WTC11 (cell line): ENCODE measurements around the gene PPP1CA. TPM values are rescaled to one million over a fixed set of nuclear protein-coding genes. Genes with fewer than 3 reads are reported as not detected.

ENCODE experiments used
- ATAC-seq: fragments of 200-7000 bp; cut with Tn5 transposase; 2 replicates; pipeline ENCODE4 v1.10.0; 2021; ENCODE audit warnings: mild to moderate bottlenecking, moderate library complexity
- CTCF ChIA-PET: fragments of 300-600 bp; sonication (Branson Sonifier 250); formaldehyde crosslinking; loops from one replicate; lab custom pipeline; 2021; ENCODE audit warnings: antibody characterized with exemption; lab: Charles Lee
- POLR2A ChIA-PET: fragments of 350-600 bp; sonication (Branson Sonifier 250); formaldehyde crosslinking; loops from one replicate; lab custom pipeline; 2021; ENCODE audit warnings: antibody characterized with exemption; lab: Charles Lee
- DNase-seq: peaks from one replicate; pipeline ENCODE4 v3.0.0; 2021; ENCODE audit warnings: low spot score
- H3K27ac Mint-ChIP-seq: 2 replicates; pipeline ENCODE4 v1.8.0; 2021; ENCODE audit warnings: mixed read lengths
- H3K27me3 Mint-ChIP-seq: 2 replicates; pipeline ENCODE4 v1.8.0; 2021; ENCODE audit warnings: low read depth, mild to moderate bottlenecking, moderate library complexity, mixed read lengths
- H3K36me3 Mint-ChIP-seq: 2 replicates; pipeline ENCODE4 v1.8.0; 2021; ENCODE audit warnings: mixed read lengths
- H3K4me1 Mint-ChIP-seq: 2 replicates; pipeline ENCODE4 v1.8.0; 2022; ENCODE audit warnings: mixed read lengths
- H3K4me3 Mint-ChIP-seq: 2 replicates; pipeline ENCODE4 v1.8.0; 2021; ENCODE audit warnings: mild to moderate bottlenecking, moderate library complexity, mixed read lengths
- H3K9me3 Mint-ChIP-seq: 2 replicates; pipeline ENCODE4 v1.8.0; 2021; ENCODE audit warnings: mixed read lengths
- ARID4B ChIP-seq: sonication (generic); formaldehyde crosslinking; IDR thresholded peaks from 2 replicates; pipeline ENCODE4 v1.8.0; 2023; ENCODE audit warnings: missing genetic modification reagents, mild to moderate bottlenecking, borderline replicate concordance
- ATF2 ChIP-seq: sonication (generic); formaldehyde crosslinking; IDR thresholded peaks from 2 replicates; pipeline ENCODE4 v1.8.1; 2022; ENCODE audit warnings: low read depth, missing genetic modification reagents, borderline replicate concordance
- ATF3 ChIP-seq: sonication (generic); formaldehyde crosslinking; conservative IDR thresholded peaks from 2 replicates; pipeline ENCODE4 v1.8.1; 2022; ENCODE audit warnings: mild to moderate bottlenecking, missing genetic modification reagents
- FOXP1 ChIP-seq: sonication (generic); formaldehyde crosslinking; IDR thresholded peaks from 2 replicates; pipeline ENCODE4 v1.8.0; 2022; ENCODE audit warnings: missing genetic modification reagents, mild to moderate bottlenecking, moderate library complexity, borderline replicate concordance
- FOXP4 ChIP-seq: sonication (generic); formaldehyde crosslinking; IDR thresholded peaks from 2 replicates; pipeline ENCODE4 v1.8.0; 2022; ENCODE audit warnings: mild to moderate bottlenecking, missing genetic modification reagents
- IRF1 ChIP-seq: sonication (generic); formaldehyde crosslinking; IDR thresholded peaks from 2 replicates; pipeline ENCODE4 v1.8.0; 2023; ENCODE audit warnings: missing genetic modification reagents
- KAT7 ChIP-seq: sonication (generic); formaldehyde crosslinking; IDR thresholded peaks from 2 replicates; pipeline ENCODE4 v1.8.1; 2023; ENCODE audit warnings: missing genetic modification reagents, mild to moderate bottlenecking, borderline replicate concordance
- MAX ChIP-seq: sonication (generic); formaldehyde crosslinking; IDR thresholded peaks from 2 replicates; pipeline ENCODE4 v1.8.0; 2022; ENCODE audit warnings: mild to moderate bottlenecking, missing genetic modification reagents
- NFATC4 ChIP-seq: fragments of 250-450 bp; sonication (Bioruptor Pico); IDR thresholded peaks from 2 replicates; pipeline ENCODE4 v1.9.0; 2021; ENCODE audit warnings: mild to moderate bottlenecking
- NFE2L1 ChIP-seq: sonication (generic); formaldehyde crosslinking; IDR thresholded peaks from 2 replicates; pipeline ENCODE4 v1.8.1; 2023; ENCODE audit warnings: missing genetic modification reagents
- OVOL2 ChIP-seq: fragments of 250-450 bp; sonication (Bioruptor Pico); IDR thresholded peaks from 2 replicates; pipeline ENCODE4 v1.9.0; 2021; ENCODE audit warnings: mild to moderate bottlenecking, borderline replicate concordance
- RELA ChIP-seq: sonication (generic); formaldehyde crosslinking; IDR thresholded peaks from 2 replicates; pipeline ENCODE4 v1.8.1; 2022; ENCODE audit warnings: missing genetic modification reagents, mild to moderate bottlenecking, borderline replicate concordance
- RORB ChIP-seq: fragments of 250-450 bp; sonication (Bioruptor Pico); IDR thresholded peaks from 2 replicates; pipeline ENCODE4 v1.9.0; 2021; ENCODE audit warnings: mild to moderate bottlenecking
- SOX15 ChIP-seq: fragments of 250-450 bp; sonication (Bioruptor Pico); IDR thresholded peaks from 2 replicates; pipeline ENCODE4 v1.9.0; 2021; ENCODE audit warnings: mild to moderate bottlenecking
- TCF7 ChIP-seq: sonication (generic); formaldehyde crosslinking; IDR thresholded peaks from 2 replicates; pipeline ENCODE4 v1.8.0; 2022; ENCODE audit warnings: mild to moderate bottlenecking, low read depth, missing genetic modification reagents, moderate library complexity
- USF2 ChIP-seq: sonication (generic); formaldehyde crosslinking; IDR thresholded peaks from 2 replicates; pipeline ENCODE4 v1.8.1; 2023; ENCODE audit warnings: mild to moderate bottlenecking, missing genetic modification reagents, moderate library complexity
- ZMAT4 ChIP-seq: fragments of 250-450 bp; sonication (Bioruptor Pico); IDR thresholded peaks from 2 replicates; pipeline ENCODE4 v1.9.0; 2021; ENCODE audit warnings: mild to moderate bottlenecking
- ZNF121 ChIP-seq: sonication (generic); formaldehyde crosslinking; IDR thresholded peaks from 2 replicates; pipeline ENCODE4 v1.8.0; 2023; ENCODE audit warnings: missing genetic modification reagents
- ZNF138 ChIP-seq: sonication (generic); formaldehyde crosslinking; conservative IDR thresholded peaks from 2 replicates; pipeline ENCODE4 v1.8.1; 2022; ENCODE audit warnings: mild to moderate bottlenecking, moderate library complexity, missing genetic modification reagents
- ZNF423 ChIP-seq: fragments of 250-450 bp; sonication (Bioruptor Pico); IDR thresholded peaks from 2 replicates; pipeline ENCODE4 v2.1.2; 2022; ENCODE audit warnings: mild to moderate bottlenecking, moderate library complexity
- ZSCAN18 ChIP-seq: fragments of 250-450 bp; sonication (Bioruptor Pico); IDR thresholded peaks from 2 replicates; pipeline ENCODE4 v2.1.2; 2022; ENCODE audit warnings: mild to moderate bottlenecking, moderate library complexity
- total RNA-seq: library from RNA; stranded (reverse); gene quantifications from 3 replicates; pipeline ENCODE4 v1.2.3, GENCODE V29; 2021

PPP1CA gene
- total RNA-seq, 1 experiment from 2014 or later = 220 TPM

- ChIA-PET POLR2A (no interaction called here), CTCF (interaction anchor here (1.0 to 1.5 kb wide), 4 partner anchors 12 to 59 kb away, joined by 3 to 5 read pairs (median 4); partner anchors contain the start of genes PPP1CA and RAD9A)
- Mint-ChIP-seq H3K4me1 (no peaks in the 10 kb centered on the region), H3K36me3 (no peaks in the 10 kb centered on the region), H3K27me3 (peaks cover 7% of the 10 kb centered on the region), H3K4me3 (no peak overlapping the region), H3K27ac (0 out of 2 replicates have a peak overlapping the region, but pooled peaks have one; percentile 14), H3K9me3 (no peaks in the 10 kb centered on the region)
- DNase-seq (no peak), ATAC-seq (no peak)
- no peak for TF ChIP-seq SOX15 (CRISPR knock-in tag)
- no peak for TF ChIP-seq TCF7 (CRISPR knock-in tag)
- TF ChIP-seq RELA (CRISPR knock-in tag) = no peak
- no peak for TF ChIP-seq FOXP1 (CRISPR knock-in tag)
- no peak for TF ChIP-seq RORB
- no peak for TF ChIP-seq ZNF138 (CRISPR knock-in tag)
- no peak for TF ChIP-seq ATF3 (CRISPR knock-in tag)
- no peak for TF ChIP-seq NFATC4 (CRISPR knock-in tag)
- no peak for TF ChIP-seq MAX
- no peak for TF ChIP-seq KAT7 (CRISPR knock-in tag)
- TF ChIP-seq NFE2L1 (CRISPR knock-in tag) = no peak
- no peak for TF ChIP-seq USF2
Observed at GRCh38 chr11:67450796-67451657, 49.4 kb upstream of the PPP1CA start.

- POLR2A ChIA-PET = no interaction called here
- CTCF ChIA-PET = interaction anchor here (1.0 to 1.4 kb wide), 2 partner anchors 58 to 132 kb away, joined by 5 to 6 read pairs; partner anchors contain the start of gene RAD9A
- H3K4me1 Mint-ChIP-seq = 0 out of 2 replicates have a peak, but pooled peaks cover 3% of the 10 kb centered on the region
- DNase-seq (no peak), ATAC-seq (no peak)
- H3K9me3 Mint-ChIP-seq = no peaks in the 10 kb centered on the region
- H3K36me3 Mint-ChIP-seq = no peaks in the 10 kb centered on the region
- TF ChIP-seq ZMAT4 (CRISPR knock-in tag) = no peak
- TF ChIP-seq ATF2 = no peak
- TF ChIP-seq OVOL2 (CRISPR knock-in tag) = no peak
- TF ChIP-seq ZNF121 = no peak
- no peak for TF ChIP-seq ZNF423 (CRISPR knock-in tag)
- no peak for TF ChIP-seq IRF1 (CRISPR knock-in tag)
- TF ChIP-seq ARID4B = no peak
- TF ChIP-seq NFE2L1 (CRISPR knock-in tag) = no peak
- no peak for TF ChIP-seq FOXP4 (CRISPR knock-in tag)
- TF ChIP-seq ZSCAN18 = no peak
- peaks cover 10% of the 10 kb centered on the region for H3K27me3 Mint-ChIP-seq
- no peak overlapping the region for H3K27ac Mint-ChIP-seq
- no peak overlapping the region for H3K4me3 Mint-ChIP-seq
Observed at GRCh38 chr11:67449116-67449844, 47.6 kb upstream of the PPP1CA start.
